HL-60 (cell line): ENCODE results near the gene PLGRKT.

Source experiments
- CTCF ChIP-seq: IDR thresholded peaks from one replicate; pipeline ENCODE4 v1.5.1; 2011; ENCODE audit warnings: low read length, control low read depth, inconsistent platforms; ENCODE audit not compliant: insufficient read depth
- POLR2AphosphoS5 ChIP-seq: IDR thresholded peaks from 2 replicates; pipeline ENCODE4 v1.6.1; 2012; ENCODE audit warnings: low read depth
- REST ChIP-seq: IDR thresholded peaks from 2 replicates; pipeline ENCODE4 v1.6.1; 2012; ENCODE audit warnings: low read depth; ENCODE audit not compliant: insufficient replicate concordance

GRCh38 chr9:5443850-5444249 is 6.1 kb upstream of the PLGRKT start:
- TF ChIP-seq REST: no peak
- TF ChIP-seq CTCF: no peak
- TF ChIP-seq POLR2AphosphoS5: no peak
